ENCODE results near the gene AHNAK2.

- TF ChIP-seq CTCF (IDR thresholded peaks at IDR 0.05) (no peak), POLR2AphosphoS5 (IDR thresholded peaks at IDR 0.05; ENCODE audit: low read depth, low read length) (no peak), REST (IDR thresholded peaks at IDR 0.05; ENCODE audit: insufficient read depth in 1 of 2, low read depth in 2 of 2, low read length in 1 of 2) (no peak)
Measured at GRCh38 chr14:104908303-104908702, 69.9 kb downstream of the AHNAK2 start.
